CD4-positive, alpha-beta T cell treated with Interleukin-4 for 4 hours (primary cell): Measurements from ENCODE around the gene FERMT3.

Source experiments
- DNase-seq: peaks from one replicate; pipeline ENCODE4 v3.0.0-alpha.2; 2020

The FERMT3 gene

GRCh38 chr11:64186492-64187165 lies 19.9 kb upstream of the FERMT3 start:
- DNase-seq, result peak; percentile 49

- DNase-seq, result no peak
These were observed 14.1 kb upstream of the FERMT3 start for GRCh38 chr11:64192434-64192833.

DNA sequence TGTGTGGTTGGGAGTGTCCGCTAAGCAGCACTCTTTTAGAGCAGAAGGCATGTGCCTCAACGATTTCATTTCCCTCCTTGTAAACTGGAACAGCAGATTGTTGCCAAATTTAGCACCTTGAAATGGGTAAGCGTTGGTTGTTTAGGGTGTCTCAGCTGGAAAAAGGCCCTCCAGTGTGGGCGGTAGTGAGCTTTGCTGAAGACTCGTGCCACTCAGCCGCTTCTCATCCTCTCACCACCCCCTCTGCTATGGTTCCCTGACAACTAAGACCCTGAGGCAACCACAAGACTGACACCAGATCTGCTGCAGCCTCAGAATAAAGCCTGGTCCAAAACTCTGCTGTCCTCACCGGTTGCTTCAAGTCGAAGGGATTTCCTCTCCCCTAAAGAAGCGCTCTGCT lies 9.9 kb upstream of the FERMT3 start:
- DNase-seq, result no peak

DNA sequence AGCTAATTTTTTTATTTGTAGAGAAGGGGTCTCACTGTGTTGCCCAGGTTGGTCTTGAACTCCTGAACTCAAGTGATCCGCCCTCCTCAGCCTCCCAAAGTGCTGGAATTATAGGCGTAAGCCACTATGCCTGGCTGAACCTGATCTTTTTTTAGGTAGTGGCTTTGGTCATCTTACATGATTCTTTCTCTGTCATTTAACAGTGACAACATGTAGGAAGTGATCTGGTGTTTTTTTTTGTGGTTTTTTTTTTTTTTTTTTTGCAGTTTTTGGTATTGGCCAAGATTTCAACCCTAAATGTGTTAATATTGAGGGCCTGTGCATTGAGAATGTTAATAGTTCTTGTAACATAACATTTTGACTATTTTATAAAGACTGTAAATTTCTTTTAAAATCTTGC lies 8.0 kb upstream of the FERMT3 start:
- no peak for DNase-seq

GRCh38 chr11:64201543-64201942 lies 5.0 kb upstream of the FERMT3 start:
- DNase-seq, result no peak

- DNase-seq, result no peak
These were observed 3.5 kb upstream of the FERMT3 start for GRCh38 chr11:64202992-64203391.

DNA sequence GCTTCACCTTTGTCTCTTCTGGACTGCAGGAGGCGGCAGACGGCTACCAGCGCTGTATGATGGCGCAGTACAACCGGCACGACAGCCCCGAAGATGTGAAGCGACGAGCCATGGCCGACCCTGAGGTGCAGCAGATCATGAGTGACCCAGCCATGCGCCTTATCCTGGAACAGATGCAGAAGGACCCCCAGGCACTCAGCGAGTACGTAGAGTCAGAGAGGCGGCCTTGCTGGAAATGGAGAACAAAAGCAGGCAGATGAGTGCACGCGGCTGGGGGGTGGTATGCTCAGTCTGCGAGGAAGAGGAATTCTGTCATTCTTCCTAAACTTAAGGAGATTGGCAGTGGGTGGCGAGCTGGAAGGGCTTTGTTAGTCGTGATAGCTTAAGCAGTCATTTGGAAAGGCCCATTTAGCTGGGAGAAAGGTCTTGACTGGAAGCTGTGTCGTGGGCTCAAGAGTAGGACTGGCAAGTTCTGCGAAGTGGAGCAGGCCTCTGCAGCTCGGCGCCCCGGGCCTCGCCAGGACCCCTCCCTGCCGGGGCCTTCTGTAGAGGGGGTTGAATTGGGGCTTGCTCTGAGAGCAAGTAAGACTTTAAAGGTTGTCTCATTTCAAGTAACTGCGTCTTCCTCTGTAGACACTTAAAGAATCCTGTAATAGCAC lies 3.0 kb upstream of the FERMT3 start:
- DNase-seq, result no peak

GRCh38 chr11:64204080-64204440 lies 2.5 kb upstream of the FERMT3 start:
- DNase-seq, result no peak

DNA sequence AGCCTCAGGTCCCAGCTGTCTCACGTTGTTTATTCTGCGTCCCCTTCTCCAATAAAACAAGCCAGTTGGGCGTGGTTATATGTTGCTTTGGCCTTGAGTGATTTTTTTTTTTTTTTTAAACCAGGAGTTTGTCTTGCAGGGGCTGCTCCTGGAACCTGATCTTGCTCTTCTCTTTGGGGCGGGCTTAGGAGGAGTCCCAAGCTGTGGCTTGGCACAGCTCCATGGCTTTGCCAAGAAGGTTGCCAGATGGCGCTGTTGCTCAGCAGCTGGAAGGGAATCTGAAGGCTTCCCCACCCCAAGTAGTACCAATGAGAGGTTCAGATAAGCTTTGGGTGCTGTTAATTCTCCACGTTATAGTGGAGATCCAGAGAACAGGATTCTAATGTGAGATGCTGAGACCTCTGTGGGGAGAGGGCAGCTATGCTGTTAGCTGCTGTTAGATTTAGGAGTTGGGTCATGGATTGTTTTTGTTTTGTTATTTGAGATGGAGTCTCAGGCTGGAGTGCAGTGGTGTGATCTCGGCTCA lies 2.0 kb upstream of the FERMT3 start:
- peak; percentile 87 for DNase-seq

DNA sequence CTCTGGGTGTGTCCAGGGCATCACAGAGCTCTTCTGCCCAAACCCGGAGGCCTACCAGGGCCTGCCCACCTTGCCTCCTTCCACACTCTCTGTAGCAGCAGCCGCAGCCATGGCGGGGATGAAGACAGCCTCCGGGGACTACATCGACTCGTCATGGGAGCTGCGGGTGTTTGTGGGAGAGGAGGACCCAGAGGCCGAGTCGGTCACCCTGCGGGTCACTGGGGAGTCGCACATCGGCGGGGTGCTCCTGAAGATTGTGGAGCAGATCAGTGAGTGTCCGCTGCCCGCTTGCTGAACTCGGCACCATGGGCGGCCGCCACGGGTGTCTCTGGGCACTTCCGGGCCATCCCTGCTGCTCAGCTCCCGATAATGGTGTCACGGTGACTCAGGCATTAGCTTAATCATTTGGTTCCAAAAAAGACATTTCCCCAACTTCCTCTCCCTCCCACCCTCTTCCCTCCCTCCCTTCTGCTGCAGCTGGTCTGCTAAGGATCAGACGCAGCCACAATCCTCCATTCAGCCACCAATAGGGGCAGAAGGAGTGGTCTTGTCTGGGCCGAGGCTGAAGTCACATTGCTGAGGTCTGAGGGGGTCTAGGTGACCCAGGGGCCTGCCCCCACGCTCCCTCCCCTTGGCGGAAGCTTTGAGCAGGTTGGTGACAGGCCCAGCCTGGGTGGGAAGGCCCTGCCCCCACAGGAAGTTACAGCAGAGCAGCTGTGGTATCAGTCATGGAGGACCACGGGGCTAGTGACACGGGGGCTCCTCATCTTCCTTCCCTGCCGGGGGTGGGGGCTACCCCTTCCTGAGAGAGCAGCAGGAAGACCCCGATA lies 950 bp downstream of the FERMT3 start:
- DNase-seq, result peak; percentile 78

DNA sequence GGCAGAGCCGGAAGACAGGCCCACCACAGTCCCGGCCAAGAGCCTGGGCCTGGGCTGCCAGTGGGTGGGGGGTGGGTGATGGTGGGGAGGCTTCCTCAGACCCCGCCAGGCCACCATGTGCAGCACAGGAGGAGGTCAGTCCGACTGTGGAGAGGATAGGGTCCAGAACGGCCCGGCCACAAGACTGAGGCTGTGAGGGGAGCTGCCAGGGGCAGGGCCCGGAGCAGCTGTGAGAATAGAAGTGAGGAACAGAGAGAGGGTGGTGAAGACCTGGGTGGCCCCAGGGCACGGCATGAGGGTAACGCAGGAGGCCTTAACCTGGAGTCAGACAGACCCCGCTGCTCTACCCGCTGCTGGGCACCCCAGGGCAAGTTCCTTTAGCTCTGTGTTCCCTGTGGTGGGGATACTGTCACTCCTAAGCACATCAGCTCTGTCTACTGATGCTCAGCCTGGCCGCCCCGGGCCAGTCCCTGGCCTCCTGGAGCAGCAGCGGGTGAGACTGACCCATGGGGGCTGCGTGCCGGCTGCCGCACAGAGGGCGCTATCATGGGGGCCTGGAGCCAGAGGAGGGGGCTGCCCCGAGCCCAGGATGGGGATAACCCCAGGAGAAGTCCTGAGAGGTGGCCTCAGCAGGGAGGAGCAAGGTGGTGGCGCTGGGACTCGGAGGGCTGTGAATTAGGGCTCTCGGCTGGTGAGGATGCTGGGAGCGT lies 1.7 kb downstream of the FERMT3 start:
- no peak for DNase-seq

GRCh38 chr11:64208796-64209562 lies 2.5 kb downstream of the FERMT3 start:
- DNase-seq, result no peak

- no peak for DNase-seq
These were observed 3.0 kb downstream of the FERMT3 start for GRCh38 chr11:64209563-64209843.

DNA sequence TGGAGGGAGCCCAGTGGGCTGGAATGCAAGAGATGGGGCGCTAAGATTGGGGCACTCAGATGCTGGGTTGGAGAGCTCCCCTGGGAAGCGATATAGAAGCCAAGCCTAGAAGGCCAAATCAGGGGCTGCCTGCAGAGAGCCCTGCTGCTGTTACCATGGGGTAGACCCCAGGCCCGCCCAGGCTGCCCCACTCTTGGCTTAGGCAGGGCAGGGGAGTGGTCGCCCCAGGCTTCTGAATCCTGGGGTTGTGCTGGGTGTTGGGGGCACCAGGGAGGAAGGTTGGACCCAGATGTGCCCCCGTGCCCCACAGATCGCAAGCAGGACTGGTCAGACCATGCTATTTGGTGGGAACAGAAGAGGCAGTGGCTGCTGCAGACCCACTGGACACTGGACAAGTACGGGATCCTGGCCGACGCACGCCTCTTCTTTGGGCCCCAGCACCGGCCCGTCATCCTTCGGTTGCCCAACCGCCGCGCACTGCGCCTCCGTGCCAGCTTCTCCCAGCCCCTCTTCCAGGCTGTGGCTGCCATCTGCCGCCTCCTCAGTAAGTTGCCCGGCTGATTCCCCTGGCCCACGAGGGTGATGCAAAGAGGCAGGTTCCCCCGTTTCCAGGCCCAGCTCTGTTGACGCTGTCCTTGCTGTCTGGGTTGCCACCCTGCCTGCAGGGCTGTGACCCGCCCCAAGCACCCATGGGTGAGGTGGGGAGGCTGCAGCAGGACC lies 3.9 kb downstream of the FERMT3 start:
- no peak for DNase-seq

DNA sequence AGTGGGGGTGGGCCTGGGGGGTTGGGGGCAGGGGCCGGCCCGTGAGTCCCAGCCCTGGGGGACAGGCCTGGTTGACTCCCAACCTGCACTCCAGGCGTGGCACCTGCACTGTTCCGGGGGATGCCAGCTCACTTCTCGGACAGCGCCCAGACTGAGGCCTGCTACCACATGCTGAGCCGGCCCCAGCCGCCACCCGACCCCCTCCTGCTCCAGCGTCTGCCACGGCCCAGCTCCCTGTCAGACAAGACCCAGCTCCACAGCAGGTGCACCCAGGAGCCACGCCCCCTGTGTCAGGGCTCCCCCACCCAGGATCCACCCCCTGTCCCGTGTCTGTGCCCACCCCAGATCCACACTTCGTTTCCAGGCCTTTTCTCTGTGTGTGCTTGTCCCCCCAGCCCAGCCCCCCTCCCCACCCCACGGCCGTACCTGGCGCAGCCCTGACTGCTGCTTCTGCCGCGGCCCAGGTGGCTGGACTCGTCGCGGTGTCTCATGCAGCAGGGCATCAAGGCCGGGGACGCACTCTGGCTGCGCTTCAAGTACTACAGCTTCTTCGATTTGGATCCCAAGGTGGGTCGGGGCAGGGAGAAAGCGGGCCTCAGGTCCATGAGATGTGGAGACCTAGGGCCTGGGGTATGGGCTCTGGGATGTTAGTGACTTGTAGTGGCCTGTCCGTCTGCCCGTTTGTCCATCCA lies 4.8 kb downstream of the FERMT3 start:
- DNase-seq, result no peak

DNA sequence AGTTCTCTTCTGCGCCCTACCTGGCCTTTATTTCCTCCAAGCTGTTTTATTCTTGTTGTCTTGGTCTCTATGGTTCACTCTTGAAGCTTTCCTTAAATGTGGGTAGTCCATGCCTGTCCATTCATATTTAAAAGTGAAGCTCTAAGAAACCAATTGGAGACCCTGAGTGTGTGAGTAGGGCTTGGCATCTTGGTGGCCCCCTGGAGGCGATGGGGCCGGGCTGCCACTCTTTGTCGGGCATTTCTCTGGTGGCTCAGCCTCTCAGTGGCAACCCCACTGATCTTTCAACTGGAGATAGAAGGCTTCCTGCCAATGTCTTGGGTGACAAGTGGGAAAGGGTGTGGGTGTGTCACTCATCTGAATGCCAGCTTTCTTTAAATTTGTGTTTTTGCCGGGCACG lies 10.4 kb downstream of the FERMT3 start:
- DNase-seq, result no peak

GRCh38 chr11:64218628-64219353 lies 12.3 kb downstream of the FERMT3 start:
- no peak for DNase-seq

DNA sequence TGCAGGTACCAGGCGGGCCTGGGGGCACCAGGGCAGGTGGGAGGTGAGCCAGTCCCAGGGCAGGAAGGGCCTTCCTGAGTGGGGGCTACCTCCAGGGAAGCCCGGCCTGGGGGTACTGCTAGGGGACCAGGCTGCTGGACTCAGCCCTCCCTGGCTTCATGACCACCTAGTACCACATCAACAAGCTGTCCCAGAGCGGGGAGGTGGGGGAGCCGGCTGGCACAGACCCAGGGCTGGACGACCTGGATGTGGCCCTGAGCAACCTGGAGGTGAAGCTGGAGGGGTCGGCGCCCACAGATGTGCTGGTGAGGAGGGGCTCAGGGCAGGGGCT lies 12.8 kb downstream of the FERMT3 start:
- no peak for DNase-seq

DNA sequence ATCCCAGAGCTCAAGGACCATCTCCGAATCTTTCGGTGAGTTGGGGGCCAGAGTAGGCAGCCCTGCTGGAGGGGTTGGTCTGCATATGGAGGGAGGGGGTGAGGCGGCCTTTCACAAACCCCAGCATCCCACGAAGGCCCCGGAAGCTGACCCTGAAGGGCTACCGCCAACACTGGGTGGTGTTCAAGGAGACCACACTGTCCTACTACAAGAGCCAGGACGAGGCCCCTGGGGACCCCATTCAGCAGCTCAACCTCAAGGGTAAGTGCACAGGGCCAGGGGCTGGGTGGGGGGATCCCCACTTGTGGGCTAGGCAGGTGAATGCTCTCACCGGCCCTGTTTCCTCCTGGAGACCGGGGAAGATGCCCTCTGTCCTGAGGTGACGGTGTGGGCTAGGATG lies 13.2 kb downstream of the FERMT3 start:
- no peak for DNase-seq

- no peak for DNase-seq
These were observed 13.8 kb downstream of the FERMT3 start for GRCh38 chr11:64220271-64220670.

DNA sequence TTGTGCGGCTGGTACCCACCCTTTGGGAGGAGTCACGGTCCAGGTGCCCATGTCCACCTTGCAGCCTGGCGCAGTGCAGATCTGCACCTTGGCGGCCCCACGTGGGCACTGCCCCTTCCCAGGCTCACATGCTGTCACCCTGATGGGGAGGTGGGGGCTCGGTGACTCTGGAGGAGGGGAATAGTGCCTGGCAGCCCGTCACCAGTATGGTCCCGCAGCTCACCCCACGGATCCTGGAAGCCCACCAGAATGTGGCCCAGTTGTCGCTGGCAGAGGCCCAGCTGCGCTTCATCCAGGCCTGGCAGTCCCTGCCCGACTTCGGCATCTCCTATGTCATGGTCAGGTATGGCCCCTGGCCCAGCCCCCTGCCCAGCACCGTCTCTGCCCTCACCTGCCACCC lies 14.3 kb downstream of the FERMT3 start:
- DNase-seq, result no peak
